ENCODE measurements around the gene ZNF467.
A peak's percentile ranks its signal among the peaks of the same experiment; 100 is the strongest.

ZNF467 gene

DNA sequence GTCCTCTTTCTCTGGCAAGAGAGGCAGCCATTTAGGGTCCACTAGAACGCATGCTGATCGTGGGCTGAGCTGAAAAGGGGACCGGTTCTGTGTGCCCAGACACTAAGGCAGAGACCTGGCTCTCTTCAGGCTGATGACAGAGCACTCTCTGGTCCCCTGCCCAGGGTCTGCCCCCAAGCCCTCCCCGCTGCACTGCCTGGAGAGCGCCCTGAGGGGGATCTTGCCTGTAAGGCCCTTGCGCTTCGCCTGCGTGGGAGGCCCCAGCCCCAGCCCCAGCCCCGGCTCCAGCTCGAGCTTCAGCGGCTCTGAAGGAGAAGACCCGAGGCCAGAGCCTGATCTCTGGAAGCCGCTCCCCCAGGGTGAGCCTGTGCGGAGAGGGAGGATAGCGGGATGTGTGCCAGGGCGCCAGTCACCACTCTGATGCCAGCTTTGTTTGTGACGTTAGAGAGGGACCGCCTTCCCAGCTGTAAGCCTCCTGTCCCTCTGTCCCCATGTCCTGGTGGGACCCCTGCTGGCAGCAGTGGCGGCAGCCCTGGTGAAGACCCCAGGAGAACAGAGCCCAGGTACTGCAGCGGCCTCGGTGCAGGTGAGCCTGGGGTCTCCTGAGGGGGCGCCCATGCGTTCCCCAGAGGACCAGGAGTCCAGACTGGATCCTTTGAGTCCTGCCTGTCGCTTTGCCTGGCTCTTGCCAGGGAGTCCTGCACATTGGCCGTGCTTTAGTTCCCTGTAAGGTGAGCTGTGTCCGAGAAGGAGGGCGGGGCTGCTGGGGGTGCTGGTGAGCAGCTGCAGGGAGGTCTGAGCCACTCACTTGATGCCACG, 43.2 kb downstream of the ZNF467 start:
- no peak overlapping the region for H3K9ac ChIP-seq (ENCODE audit: low read length)
- 94% methylated on average over 28 of the region's 28 CpGs for WGBS
- H4K91ac ChIP-seq (ENCODE audit: low read length): peak overlapping the region; percentile 40
- H3K18ac ChIP-seq (ENCODE audit: low read depth in 1 of 2, low read length in 2 of 2): no peak overlapping the region
- no peaks in the 10 kb centered on the region for H3K9me3 ChIP-seq (ENCODE audit: control insufficient read depth, low read length)
- no peak overlapping the region for H3K4me3 ChIP-seq (ENCODE audit: insufficient read depth in 1 of 2, low read depth in 1 of 2, low read length in 2 of 2)
- no peak overlapping the region for H2AFZ ChIP-seq (ENCODE audit: low read depth, low read length)
- no peak overlapping the region for H3K4ac ChIP-seq (ENCODE audit: low read depth in 1 of 2, low read length in 2 of 2)
- no peak overlapping the region for H2BK120ac ChIP-seq (ENCODE audit: low read depth, low read length)
- no peak overlapping the region for H3K4me2 ChIP-seq (ENCODE audit: low read length, poor library complexity, severe bottlenecking)
- no peak overlapping the region for H2BK12ac ChIP-seq (ENCODE audit: low read length in 2 of 2)
- peaks cover under 1% of the 10 kb centered on the region for H3K79me1 ChIP-seq (replicated peaks; ENCODE audit: low read length, poor library complexity, severe bottlenecking)
- no peak for DNase-seq
- no peak overlapping the region for H2BK5ac ChIP-seq (ENCODE audit: low read depth, low read length, poor library complexity, severe bottlenecking)
- peaks cover 13% of the 10 kb centered on the region for H3K4me1 ChIP-seq (ENCODE audit: control insufficient read depth, insufficient read depth, low read depth, low read length)
- H2BK15ac ChIP-seq (ENCODE audit: low read depth, poor library complexity, severe bottlenecking): no peak overlapping the region
- H3K14ac ChIP-seq (ENCODE audit: low read length in 2 of 2): no peak overlapping the region
- peaks cover 0 to 6% of the 10 kb centered on the region in 2 experiments for H3K27me3 ChIP-seq (ENCODE audit: control insufficient read depth in 1 of 2, insufficient read depth in 1 of 2, low read length in 2 of 2)
- no peak overlapping the region for H2AK5ac ChIP-seq (ENCODE audit: low read length, severe bottlenecking)
- H4K8ac ChIP-seq (ENCODE audit: low read length): no peak overlapping the region
- peaks cover 31 to 85% of the 10 kb centered on the region in 2 experiments for H3K36me3 ChIP-seq (ENCODE audit: control insufficient read depth in 1 of 2, insufficient read depth in 2 of 2, low read depth in 1 of 2, low read length in 2 of 2)
- H3K23ac ChIP-seq (ENCODE audit: low read length in 2 of 2): no peak overlapping the region
- no peak overlapping the region for H3K27ac ChIP-seq (ENCODE audit: low read length, poor library complexity, severe bottlenecking)

DNA sequence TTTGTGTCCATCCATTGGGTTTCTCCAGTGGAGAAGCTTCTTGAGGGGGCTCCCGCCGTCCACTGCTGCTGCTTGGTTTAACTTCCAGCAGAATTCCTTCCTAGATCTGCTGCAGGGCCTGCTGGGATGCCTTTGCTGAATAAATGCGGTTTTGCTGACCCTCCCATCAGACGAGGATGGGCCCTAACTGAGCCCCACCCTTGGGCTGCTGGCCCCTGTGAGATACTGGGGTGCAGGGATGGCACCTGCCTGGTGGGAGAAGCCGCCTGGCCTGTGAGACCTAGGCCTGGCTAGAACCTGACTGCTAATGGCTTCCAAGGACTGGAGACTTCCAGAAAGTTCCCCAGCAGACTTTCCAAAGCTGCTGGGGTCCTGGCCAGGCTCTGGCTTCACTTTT, 43.8 kb downstream of the ZNF467 start:
- Histone ChIP-seq H3K4me3 (ENCODE audit: insufficient read depth in 1 of 2, low read depth in 1 of 2, low read length in 2 of 2) (no peak overlapping the region), H2BK15ac (ENCODE audit: low read depth, poor library complexity, severe bottlenecking) (no peak overlapping the region), H4K8ac (ENCODE audit: low read length) (no peak overlapping the region), H3K14ac (ENCODE audit: low read length in 2 of 2) (no peak overlapping the region), H3K4ac (ENCODE audit: low read depth in 1 of 2, low read length in 2 of 2) (no peak overlapping the region), H2BK12ac (ENCODE audit: low read length in 2 of 2) (no peak overlapping the region), H3K36me3 (ENCODE audit: control insufficient read depth in 1 of 2, insufficient read depth in 2 of 2, low read depth in 1 of 2, low read length in 2 of 2) (peaks cover 32 to 91% of the 10 kb centered on the region in 2 experiments), H3K79me1 (replicated peaks; ENCODE audit: low read length, poor library complexity, severe bottlenecking) (peaks cover 2% of the 10 kb centered on the region), H3K4me2 (ENCODE audit: low read length, poor library complexity, severe bottlenecking) (no peak overlapping the region), H2BK120ac (ENCODE audit: low read depth, low read length) (no peak overlapping the region), H3K23ac (ENCODE audit: low read length in 2 of 2) (no peak overlapping the region), H3K9ac (ENCODE audit: low read length) (no peak overlapping the region), H3K27ac (ENCODE audit: low read length, poor library complexity, severe bottlenecking) (no peak overlapping the region), H2BK5ac (ENCODE audit: low read depth, low read length, poor library complexity, severe bottlenecking) (no peak overlapping the region), H3K27me3 (ENCODE audit: control insufficient read depth in 1 of 2, insufficient read depth in 1 of 2, low read length in 2 of 2) (peaks cover 0 to 1% of the 10 kb centered on the region in 2 experiments), H4K91ac (ENCODE audit: low read length) (no peak overlapping the region), H2AK5ac (ENCODE audit: low read length, severe bottlenecking) (no peak overlapping the region), H3K18ac (ENCODE audit: low read depth in 1 of 2, low read length in 2 of 2) (no peak overlapping the region), H2AFZ (ENCODE audit: low read depth, low read length) (no peak overlapping the region), H3K4me1 (ENCODE audit: control insufficient read depth, insufficient read depth, low read depth, low read length) (peaks cover 19% of the 10 kb centered on the region), H3K9me3 (ENCODE audit: control insufficient read depth, low read length) (no peaks in the 10 kb centered on the region)
- WGBS: 80% methylated on average over 5 of the region's 5 CpGs
- no peak for DNase-seq

DNA sequence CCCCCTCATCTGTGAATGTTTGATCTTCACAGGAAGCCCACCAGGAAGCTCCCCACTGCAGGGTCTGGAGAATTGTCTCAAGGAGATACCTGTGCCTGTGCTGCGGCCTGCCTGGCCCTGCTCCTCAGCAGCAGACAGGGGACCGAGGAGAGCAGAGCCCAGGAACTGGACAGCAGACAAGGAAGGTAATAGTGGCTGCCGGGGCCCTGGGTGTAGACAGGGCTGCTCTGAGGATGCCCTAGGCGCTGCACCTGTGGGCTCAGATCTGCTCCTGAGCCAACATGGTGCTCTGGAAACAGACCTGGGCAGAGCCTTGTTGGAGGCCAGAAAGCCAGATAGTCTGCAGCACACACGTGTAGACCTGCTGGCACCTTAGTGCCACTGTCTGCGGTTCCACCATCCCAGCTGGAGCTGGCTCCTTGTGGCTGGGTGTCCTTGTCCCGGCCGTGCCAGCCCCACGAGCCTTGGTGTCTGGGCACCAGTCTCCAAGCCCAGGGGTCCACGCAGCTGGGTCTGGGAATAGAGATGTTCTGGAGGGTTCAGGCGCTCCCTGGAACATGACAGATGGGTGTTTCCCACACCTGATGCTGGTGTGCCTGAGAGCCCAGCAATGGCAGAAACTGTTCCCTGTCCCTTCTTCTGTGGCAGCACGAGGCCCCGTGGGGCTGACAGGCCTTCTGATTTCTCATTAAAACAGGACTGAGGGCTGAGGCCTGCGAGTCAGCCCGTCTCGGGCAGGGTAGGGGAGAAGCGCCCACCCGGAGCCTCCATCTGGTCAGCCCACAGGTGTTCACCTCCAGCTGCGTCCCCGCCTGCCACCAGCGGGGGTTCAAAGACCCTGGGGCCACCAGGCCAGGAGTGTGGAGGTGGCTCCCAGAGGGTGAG, 44.7 kb downstream of the ZNF467 start:
- no peak overlapping the region for H3K4ac ChIP-seq (ENCODE audit: low read depth in 1 of 2, low read length in 2 of 2)
- H3K9ac ChIP-seq (ENCODE audit: low read length): no peak overlapping the region
- no peak overlapping the region for H2BK120ac ChIP-seq (ENCODE audit: low read depth, low read length)
- H2BK5ac ChIP-seq (ENCODE audit: low read depth, low read length, poor library complexity, severe bottlenecking): no peak overlapping the region
- H3K23ac ChIP-seq (ENCODE audit: low read length in 2 of 2): no peak overlapping the region
- no peak overlapping the region for H3K4me2 ChIP-seq (ENCODE audit: low read length, poor library complexity, severe bottlenecking)
- no peaks in the 10 kb centered on the region for H3K27me3 ChIP-seq (ENCODE audit: control insufficient read depth in 1 of 2, insufficient read depth in 1 of 2, low read length in 2 of 2)
- H3K4me3 ChIP-seq (ENCODE audit: insufficient read depth in 1 of 2, low read depth in 1 of 2, low read length in 2 of 2): no peak overlapping the region
- no peak overlapping the region for H2BK15ac ChIP-seq (ENCODE audit: low read depth, poor library complexity, severe bottlenecking)
- no peak for DNase-seq
- no peak overlapping the region for H3K18ac ChIP-seq (ENCODE audit: low read depth in 1 of 2, low read length in 2 of 2)
- 93% methylated on average over 21 of the region's 21 CpGs for WGBS
- no peak overlapping the region for H2AFZ ChIP-seq (ENCODE audit: low read depth, low read length)
- H4K91ac ChIP-seq (ENCODE audit: low read length): no peak overlapping the region
- peaks cover 21% of the 10 kb centered on the region for H3K4me1 ChIP-seq (ENCODE audit: control insufficient read depth, insufficient read depth, low read depth, low read length)
- peaks cover 37 to 92% of the 10 kb centered on the region in 2 experiments for H3K36me3 ChIP-seq (ENCODE audit: control insufficient read depth in 1 of 2, insufficient read depth in 2 of 2, low read depth in 1 of 2, low read length in 2 of 2)
- H3K9me3 ChIP-seq (ENCODE audit: control insufficient read depth, low read length): no peaks in the 10 kb centered on the region
- H2AK5ac ChIP-seq (ENCODE audit: low read length, severe bottlenecking): no peak overlapping the region
- H3K14ac ChIP-seq (ENCODE audit: low read length in 2 of 2): no peak overlapping the region
- H2BK12ac ChIP-seq (ENCODE audit: low read length in 2 of 2): no peak overlapping the region
- no peak overlapping the region for H4K8ac ChIP-seq (ENCODE audit: low read length)
- peaks cover 2% of the 10 kb centered on the region for H3K79me1 ChIP-seq (replicated peaks; ENCODE audit: low read length, poor library complexity, severe bottlenecking)
- no peak overlapping the region for H3K27ac ChIP-seq (ENCODE audit: low read length, poor library complexity, severe bottlenecking)

DNA sequence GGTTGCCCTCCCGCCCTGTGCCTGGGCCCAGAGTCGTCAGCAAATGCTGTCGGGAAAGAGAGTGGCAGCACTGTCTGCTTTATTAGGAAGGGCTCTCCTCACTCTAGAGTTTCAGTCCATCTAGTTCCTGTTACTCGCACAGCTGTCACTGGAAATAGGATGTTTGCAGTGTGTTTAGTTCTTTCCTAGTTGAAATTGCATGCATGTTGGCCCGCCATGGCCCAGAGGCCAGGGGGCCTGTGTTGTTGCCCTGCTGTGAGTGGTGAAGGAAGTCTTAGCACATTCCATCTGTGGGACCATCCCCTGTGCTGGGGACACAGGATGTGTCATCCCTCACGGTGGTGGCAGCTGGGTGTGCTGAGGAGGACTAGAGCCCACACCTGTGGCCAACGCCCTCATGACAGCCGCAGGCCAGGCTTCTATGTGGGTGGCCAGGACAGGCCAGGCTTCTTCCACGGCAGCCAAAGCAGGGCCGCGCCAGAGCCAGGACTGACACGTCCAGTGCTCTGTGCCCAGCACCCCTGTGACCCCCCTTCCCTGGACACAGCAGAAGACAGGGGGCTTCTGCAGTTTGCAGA, 45.4 kb downstream of the ZNF467 start:
- H3K9me3 ChIP-seq (ENCODE audit: control insufficient read depth, low read length): no peaks in the 10 kb centered on the region
- H3K23ac ChIP-seq (ENCODE audit: low read length in 2 of 2): no peak overlapping the region
- H2BK120ac ChIP-seq (ENCODE audit: low read depth, low read length): no peak overlapping the region
- H3K27me3 ChIP-seq (ENCODE audit: control insufficient read depth in 1 of 2, insufficient read depth in 1 of 2, low read length in 2 of 2): no peaks in the 10 kb centered on the region
- no peak overlapping the region for H2AFZ ChIP-seq (ENCODE audit: low read depth, low read length)
- DNase-seq: no peak
- H3K4me1 ChIP-seq (ENCODE audit: control insufficient read depth, insufficient read depth, low read depth, low read length): peaks cover 21% of the 10 kb centered on the region
- H2BK12ac ChIP-seq (ENCODE audit: low read length in 2 of 2): no peak overlapping the region
- no peak overlapping the region for H2BK5ac ChIP-seq (ENCODE audit: low read depth, low read length, poor library complexity, severe bottlenecking)
- no peak overlapping the region for H4K8ac ChIP-seq (ENCODE audit: low read length)
- no peak overlapping the region for H3K9ac ChIP-seq (ENCODE audit: low read length)
- peaks cover 44 to 92% of the 10 kb centered on the region in 2 experiments for H3K36me3 ChIP-seq (ENCODE audit: control insufficient read depth in 1 of 2, insufficient read depth in 2 of 2, low read depth in 1 of 2, low read length in 2 of 2)
- WGBS: 89% methylated on average over 12 of the region's 12 CpGs
- no peak overlapping the region for H3K4ac ChIP-seq (ENCODE audit: low read depth in 1 of 2, low read length in 2 of 2)
- no peak overlapping the region for H3K27ac ChIP-seq (ENCODE audit: low read length, poor library complexity, severe bottlenecking)
- H3K14ac ChIP-seq (ENCODE audit: low read length in 2 of 2): no peak overlapping the region
- H3K79me1 ChIP-seq (replicated peaks; ENCODE audit: low read length, poor library complexity, severe bottlenecking): peaks cover 2% of the 10 kb centered on the region
- no peak overlapping the region for H3K18ac ChIP-seq (ENCODE audit: low read depth in 1 of 2, low read length in 2 of 2)
- peak overlapping the region in 1 of 2 experiments; percentile 30 for H3K4me3 ChIP-seq (ENCODE audit: insufficient read depth in 1 of 2, low read depth in 1 of 2, low read length in 2 of 2)
- H4K91ac ChIP-seq (ENCODE audit: low read length): no peak overlapping the region
- H2BK15ac ChIP-seq (ENCODE audit: low read depth, poor library complexity, severe bottlenecking): no peak overlapping the region
- H2AK5ac ChIP-seq (ENCODE audit: low read length, severe bottlenecking): no peak overlapping the region
- H3K4me2 ChIP-seq (ENCODE audit: low read length, poor library complexity, severe bottlenecking): no peak overlapping the region
